OCI-LY1 (cell line): ENCODE results near the gene PFKFB2.

Experiments used
- H2AFZ ChIP-seq: fragments of 200-600 bp; sonication (generic), shearing (Covaris generic); 2 replicates; pipeline ENCODE4 v1.6.0; 2014; ENCODE audit warnings: antibody characterized with exemption, mild to moderate bottlenecking, low read length
- H3F3A ChIP-seq: fragments of 200-600 bp; sonication (generic), shearing (Covaris generic); 2 replicates; pipeline ENCODE4 v1.6.0; 2014; ENCODE audit warnings: mild to moderate bottlenecking, antibody characterized with exemption, low read length, moderate library complexity; ENCODE audit not compliant: insufficient read depth
- H3K27ac ChIP-seq: fragments of 200-600 bp; sonication (generic); 2 replicates; pipeline ENCODE4 v1.5.1; 2014; ENCODE audit warnings: low read length, mixed run types, mild to moderate bottlenecking, low read depth; ENCODE audit not compliant: poor library complexity, severe bottlenecking
- H3K27me3 ChIP-seq: fragments of 200-600 bp; sonication (generic); 2 replicates; pipeline ENCODE4 v1.6.0; 2014; ENCODE audit warnings: antibody characterized with exemption, mild to moderate bottlenecking, low read length, moderate library complexity; ENCODE audit not compliant: insufficient read depth
- H3K36me3 ChIP-seq: fragments of 200-600 bp; sonication (generic); 2 replicates; pipeline ENCODE4 v1.6.1; 2014; ENCODE audit warnings: mild to moderate bottlenecking, antibody characterized with exemption, low read length, moderate library complexity, mixed read lengths; ENCODE audit not compliant: insufficient read depth
- H3K4me1 ChIP-seq: fragments of 200-600 bp; sonication (generic); 2 replicates; pipeline ENCODE4 v1.5.1; 2014; ENCODE audit warnings: mild to moderate bottlenecking, low read length, moderate library complexity; ENCODE audit not compliant: insufficient read depth, severe bottlenecking
- H3K4me2 ChIP-seq: fragments of 200-600 bp; sonication (generic), shearing (Covaris generic); 2 replicates; pipeline ENCODE4 v1.6.1; 2014; ENCODE audit warnings: low read length
- H3K4me3 ChIP-seq: fragments of 200-600 bp; sonication (generic); 2 replicates; pipeline ENCODE4 v1.5.1; 2014; ENCODE audit warnings: low read length, low read depth, mild to moderate bottlenecking, mixed read lengths; ENCODE audit not compliant: poor library complexity, severe bottlenecking
- H3K79me2 ChIP-seq: fragments of 200-600 bp; shearing (Covaris generic); 2 replicates; pipeline ENCODE4 v1.6.1; 2016; ENCODE audit warnings: mixed run types, low read length, mixed read lengths; ENCODE audit not compliant: insufficient read depth
- H3K9ac ChIP-seq: fragments of 200-600 bp; sonication (generic), shearing (Covaris generic); 2 replicates; pipeline ENCODE4 v1.6.1; 2014; ENCODE audit warnings: mild to moderate bottlenecking, low read length, mixed read lengths
- H3K9me2 ChIP-seq: fragments of 200-600 bp; sonication (generic), shearing (Covaris generic); 2 replicates; pipeline ENCODE4 v1.6.1; 2014; ENCODE audit warnings: low read depth, mild to moderate bottlenecking, low read length, mixed read lengths
- H3K9me3 ChIP-seq: fragments of 200-600 bp; shearing (Covaris generic); 2 replicates; pipeline ENCODE4 v1.6.1; 2014; ENCODE audit warnings: low read length, mixed read lengths
- H4K20me1 ChIP-seq: fragments of 200-600 bp; sonication (generic), shearing (Covaris generic); 2 replicates; pipeline ENCODE4 v1.6.0; 2016; ENCODE audit warnings: mild to moderate bottlenecking, low read length; ENCODE audit not compliant: insufficient read depth
- EZH2 ChIP-seq: fragments of 200-600 bp; sonication (generic), shearing (Covaris generic); IDR thresholded peaks from 2 replicates; pipeline ENCODE4 v1.8.0; 2017; ENCODE audit warnings: borderline replicate concordance, mixed run types, mild to moderate bottlenecking, antibody characterized with exemption, low read length, moderate library complexity, mixed read lengths
- TF ChIP-seq, protein P1 (sequence below): fragments of 200-600 bp; sonication (generic), shearing (Covaris generic); IDR thresholded peaks from 2 replicates; pipeline ENCODE4 v1.5.1; 2017; ENCODE audit warnings: mild to moderate bottlenecking, antibody characterized with exemption, low read length, moderate library complexity, mixed read lengths

PFKFB2 gene

DNA sequence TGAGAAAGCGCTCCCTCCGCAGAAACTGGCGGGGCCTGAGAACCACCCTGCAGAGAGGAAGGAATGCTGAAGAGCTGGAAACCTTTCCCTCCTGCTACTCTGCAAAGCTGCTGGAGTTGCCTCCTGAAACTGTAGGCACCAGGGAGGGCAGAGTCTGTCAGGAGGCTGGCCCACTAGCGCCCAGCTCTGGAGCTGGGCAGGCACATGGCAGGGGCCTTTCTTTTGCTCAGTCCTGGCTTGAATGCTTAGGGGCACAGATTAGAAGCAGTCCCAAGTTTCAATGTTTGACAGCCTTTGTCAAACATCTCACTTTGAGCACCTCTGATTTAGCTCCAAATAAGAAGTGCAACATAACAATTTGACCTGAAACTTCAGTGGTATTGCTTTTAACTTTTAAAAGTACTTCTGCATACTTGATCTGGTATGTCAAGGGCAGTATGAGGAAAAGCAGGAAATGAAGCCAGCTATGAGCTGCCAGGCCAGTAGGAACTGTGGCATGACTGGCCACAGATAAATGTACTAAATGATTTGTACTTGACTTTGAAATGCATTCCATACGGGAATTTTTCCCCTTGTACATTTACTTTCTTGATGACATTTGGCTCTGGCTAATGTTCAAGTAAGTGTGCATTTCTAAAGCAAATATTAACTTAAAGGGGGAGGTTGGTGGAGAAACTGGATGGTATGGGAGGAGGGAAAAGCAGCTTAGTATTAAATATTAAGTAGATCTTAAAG is 27.8 kb upstream of the PFKFB2 start:
- H3K4me3 ChIP-seq = no peak overlapping the region
- no peaks in the 10 kb centered on the region for H4K20me1 ChIP-seq
- H3K36me3 ChIP-seq = no peaks in the 10 kb centered on the region
- no peaks in the 10 kb centered on the region for H3K27me3 ChIP-seq
- TF ChIP-seq, protein P1, sequence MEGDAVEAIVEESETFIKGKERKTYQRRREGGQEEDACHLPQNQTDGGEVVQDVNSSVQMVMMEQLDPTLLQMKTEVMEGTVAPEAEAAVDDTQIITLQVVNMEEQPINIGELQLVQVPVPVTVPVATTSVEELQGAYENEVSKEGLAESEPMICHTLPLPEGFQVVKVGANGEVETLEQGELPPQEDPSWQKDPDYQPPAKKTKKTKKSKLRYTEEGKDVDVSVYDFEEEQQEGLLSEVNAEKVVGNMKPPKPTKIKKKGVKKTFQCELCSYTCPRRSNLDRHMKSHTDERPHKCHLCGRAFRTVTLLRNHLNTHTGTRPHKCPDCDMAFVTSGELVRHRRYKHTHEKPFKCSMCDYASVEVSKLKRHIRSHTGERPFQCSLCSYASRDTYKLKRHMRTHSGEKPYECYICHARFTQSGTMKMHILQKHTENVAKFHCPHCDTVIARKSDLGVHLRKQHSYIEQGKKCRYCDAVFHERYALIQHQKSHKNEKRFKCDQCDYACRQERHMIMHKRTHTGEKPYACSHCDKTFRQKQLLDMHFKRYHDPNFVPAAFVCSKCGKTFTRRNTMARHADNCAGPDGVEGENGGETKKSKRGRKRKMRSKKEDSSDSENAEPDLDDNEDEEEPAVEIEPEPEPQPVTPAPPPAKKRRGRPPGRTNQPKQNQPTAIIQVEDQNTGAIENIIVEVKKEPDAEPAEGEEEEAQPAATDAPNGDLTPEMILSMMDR = no peak
- TF ChIP-seq EZH2 = no peak
- no peaks in the 10 kb centered on the region for H3F3A ChIP-seq
- no peaks in the 10 kb centered on the region for H3K9me3 ChIP-seq
- H3K79me2 ChIP-seq = no peaks in the 10 kb centered on the region
- H3K4me1 ChIP-seq = no peaks in the 10 kb centered on the region
- H3K27ac ChIP-seq = no peak overlapping the region
- no peaks in the 10 kb centered on the region for H3K9me2 ChIP-seq
- no peak overlapping the region for H3K9ac ChIP-seq
- H3K4me2 ChIP-seq = no peak overlapping the region
- H2AFZ ChIP-seq = no peak overlapping the region

DNA sequence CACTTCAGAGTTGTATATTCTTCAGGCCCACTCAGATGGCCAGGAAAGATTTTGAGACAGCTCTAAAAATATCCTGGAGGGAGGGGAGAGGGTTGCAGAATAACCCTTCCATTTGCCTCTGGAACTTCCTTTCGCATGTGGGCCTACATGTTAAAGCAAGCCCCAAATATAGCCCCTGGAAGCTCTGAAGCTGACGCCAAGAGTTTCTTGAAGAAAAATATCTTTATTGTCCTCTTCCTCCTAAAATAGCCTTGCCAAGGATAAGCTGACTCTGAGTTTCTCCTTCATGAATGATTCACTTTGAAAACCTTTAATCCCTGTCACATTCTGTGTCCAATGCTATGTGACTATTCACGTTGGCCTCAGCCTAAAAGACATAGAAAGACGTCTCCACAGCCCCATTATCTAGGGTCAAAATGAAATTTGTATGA is 27.0 kb upstream of the PFKFB2 start:
- no peaks in the 10 kb centered on the region for H4K20me1 ChIP-seq
- H3K9me3 ChIP-seq = no peaks in the 10 kb centered on the region
- no peaks in the 10 kb centered on the region for H3K79me2 ChIP-seq
- no peak overlapping the region for H3K9ac ChIP-seq
- H3K4me1 ChIP-seq = no peaks in the 10 kb centered on the region
- TF ChIP-seq EZH2 = no peak
- TF ChIP-seq, protein P1 = no peak
- no peak overlapping the region for H2AFZ ChIP-seq
- H3K36me3 ChIP-seq = no peaks in the 10 kb centered on the region
- no peaks in the 10 kb centered on the region for H3F3A ChIP-seq
- H3K27me3 ChIP-seq = no peaks in the 10 kb centered on the region
- H3K4me2 ChIP-seq = no peak overlapping the region
- H3K9me2 ChIP-seq = no peaks in the 10 kb centered on the region
- H3K27ac ChIP-seq = no peak overlapping the region
- no peak overlapping the region for H3K4me3 ChIP-seq

DNA sequence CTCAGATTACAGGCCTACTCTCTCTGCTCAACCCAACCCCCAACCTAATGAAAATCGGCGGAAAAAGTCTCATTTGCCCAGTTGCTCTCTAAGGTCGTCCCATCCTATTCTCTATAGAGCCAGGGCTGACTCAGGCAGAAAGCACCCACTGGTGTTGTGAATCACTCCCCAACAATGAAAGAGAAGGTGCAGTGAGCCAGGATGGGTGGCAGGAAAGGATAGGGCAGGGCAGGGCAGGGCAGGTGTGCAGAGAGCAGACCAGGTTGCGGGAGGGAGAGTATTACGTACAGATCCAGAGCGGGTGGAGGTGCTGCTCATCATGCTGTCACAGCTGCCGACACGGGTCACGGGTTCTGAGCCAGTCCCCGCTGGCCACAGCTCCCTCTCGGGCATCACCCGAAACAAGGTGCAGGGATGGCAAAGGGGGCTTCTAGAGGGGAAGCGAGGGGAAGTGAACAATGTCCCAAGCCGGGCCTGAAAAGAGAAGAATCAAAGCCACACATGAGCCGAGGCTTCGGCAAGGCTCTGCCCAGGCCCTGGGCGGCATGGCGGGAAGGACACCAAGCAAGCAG is 25.8 kb upstream of the PFKFB2 start:
- H3K9me3 ChIP-seq = no peaks in the 10 kb centered on the region
- H3K9ac ChIP-seq = no peak overlapping the region
- H3K9me2 ChIP-seq = no peaks in the 10 kb centered on the region
- no peaks in the 10 kb centered on the region for H3K4me1 ChIP-seq
- no peaks in the 10 kb centered on the region for H3K27me3 ChIP-seq
- H3K27ac ChIP-seq = no peak overlapping the region
- no peak for TF ChIP-seq EZH2
- TF ChIP-seq, protein P1 = no peak
- no peaks in the 10 kb centered on the region for H3K79me2 ChIP-seq
- H3K4me2 ChIP-seq = no peak overlapping the region
- no peaks in the 10 kb centered on the region for H3K36me3 ChIP-seq
- no peaks in the 10 kb centered on the region for H4K20me1 ChIP-seq
- H3F3A ChIP-seq = no peaks in the 10 kb centered on the region
- H2AFZ ChIP-seq = no peak overlapping the region
- H3K4me3 ChIP-seq = no peak overlapping the region
